Mononuclear cell (primary cell): ENCODE measurements around the gene RNF224. TPM values are rescaled to one million over a fixed set of nuclear protein-coding genes. Genes with fewer than 3 reads are reported as not detected.

Source experiments
- H3K27me3 ChIP-seq: 2 replicates; pipeline ENCODE4 v1.6.0; 2011; ENCODE audit warnings: low read length, control low read depth; ENCODE audit not compliant: insufficient read depth
- H3K4me1 ChIP-seq: 2 replicates; pipeline ENCODE4 v1.5.1; 2011; ENCODE audit warnings: mild to moderate bottlenecking, low read length, control low read depth; ENCODE audit not compliant: insufficient read depth
- H3K4me3 ChIP-seq: 2 replicates; pipeline ENCODE4 v1.5.1; 2011; ENCODE audit warnings: mild to moderate bottlenecking, low read length, moderate library complexity
- H3K9me3 ChIP-seq: 2 replicates; pipeline ENCODE4 v1.5.1; 2011; ENCODE audit warnings: low read depth, mild to moderate bottlenecking, control low read depth, low read length
- total RNA-seq: library from RNA; depleted of rRNA; stranded (reverse); fragments of >200 nt; gene quantifications from one replicate; pipeline ENCODE4 v1.2.3, GENCODE V29; 2012

Gene RNF224
- total RNA-seq, 1 donor = 0.10 TPM

DNA sequence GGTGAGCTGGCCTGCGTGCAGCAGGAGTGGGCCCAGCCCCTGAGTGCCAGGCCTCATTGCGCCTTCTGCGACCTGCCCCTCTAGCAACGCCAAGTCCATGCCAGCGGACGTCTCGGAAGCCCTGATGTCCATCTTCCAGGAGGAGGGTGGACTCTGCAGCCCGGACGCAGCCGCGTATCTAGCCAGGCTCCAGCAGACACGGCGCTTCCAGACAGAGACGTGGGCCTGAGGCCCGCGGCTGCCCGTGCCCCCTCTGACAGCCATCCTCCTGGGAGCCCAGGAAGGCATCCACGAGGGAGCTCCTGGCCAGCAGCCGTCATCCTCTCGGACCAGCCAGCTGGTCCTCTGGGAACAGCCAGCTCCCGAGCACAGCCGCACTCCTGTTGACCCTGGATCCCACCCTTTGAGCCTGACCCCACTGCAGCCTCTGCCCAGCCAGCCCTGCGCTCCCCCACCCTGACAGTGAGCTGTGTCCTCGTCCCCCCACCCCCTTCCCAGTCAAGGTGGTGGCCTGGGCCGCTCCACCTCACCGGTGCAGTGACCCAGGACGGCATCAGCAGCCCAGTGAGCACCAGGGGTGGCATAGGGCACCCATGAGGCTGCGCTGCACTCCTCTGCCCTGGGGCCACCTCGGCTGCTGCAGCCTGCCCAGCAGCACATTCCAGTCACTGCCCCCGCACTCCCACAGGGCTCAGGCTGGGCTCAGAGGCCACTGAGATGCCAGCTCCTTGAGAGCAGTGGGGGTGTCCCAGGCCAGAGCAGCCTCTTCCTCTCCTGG is 10.9 kb upstream of the RNF224 start:
- Histone ChIP-seq H3K4me1 (no peaks in the 10 kb centered on the region), H3K4me3 (no peak overlapping the region), H3K9me3 (no peaks in the 10 kb centered on the region), H3K27me3 (no peaks in the 10 kb centered on the region)

DNA sequence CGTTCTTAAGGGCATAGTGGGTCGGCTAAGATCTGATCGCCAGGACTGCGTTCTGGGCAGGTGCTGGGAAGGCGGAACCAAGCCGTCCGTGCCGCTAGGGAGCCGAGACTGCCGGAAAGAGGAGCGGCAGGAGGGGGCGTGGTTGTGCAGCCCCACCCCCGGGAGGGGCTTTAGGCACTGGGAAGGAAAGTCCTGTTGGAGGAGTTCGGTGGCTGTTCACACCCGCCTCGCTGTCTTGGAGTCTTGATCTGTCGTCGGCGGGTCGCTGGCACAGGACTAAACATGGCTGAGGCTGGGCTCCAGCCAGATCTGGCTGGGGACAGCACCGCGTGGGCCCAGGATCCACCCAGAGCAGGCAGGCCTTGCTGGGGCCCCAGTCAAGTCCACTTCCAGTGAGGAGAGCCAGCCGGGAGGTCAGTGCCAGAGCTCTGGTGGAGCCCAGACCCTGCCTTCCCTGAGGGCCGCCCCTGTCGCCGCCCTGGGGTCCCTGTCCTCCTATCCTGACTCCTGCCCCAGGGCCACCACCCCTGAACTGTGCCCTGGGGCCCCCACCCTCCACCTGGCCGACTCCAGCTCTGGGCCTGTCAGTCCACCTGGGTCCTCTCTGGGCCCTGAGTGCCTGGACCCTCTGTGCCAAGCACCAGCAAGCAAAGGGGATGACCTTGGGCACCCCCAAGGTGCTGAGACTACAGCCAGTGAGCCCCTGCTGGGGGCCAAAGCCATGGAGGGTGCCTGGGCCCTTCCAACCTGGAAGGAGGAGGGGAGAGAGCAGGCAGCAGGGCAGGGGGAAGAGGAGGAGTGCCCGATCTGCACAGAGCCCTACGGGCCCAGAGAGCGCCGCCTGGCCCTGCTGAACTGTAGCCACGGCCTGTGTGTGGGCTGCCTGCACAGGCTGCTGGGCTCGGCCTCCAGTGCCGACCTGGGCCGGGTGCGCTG is 9.8 kb upstream of the RNF224 start:
- H3K27me3 ChIP-seq = no peaks in the 10 kb centered on the region
- no peak overlapping the region for H3K4me3 ChIP-seq
- peaks cover 3% of the 10 kb centered on the region for H3K4me1 ChIP-seq
- no peaks in the 10 kb centered on the region for H3K9me3 ChIP-seq

DNA sequence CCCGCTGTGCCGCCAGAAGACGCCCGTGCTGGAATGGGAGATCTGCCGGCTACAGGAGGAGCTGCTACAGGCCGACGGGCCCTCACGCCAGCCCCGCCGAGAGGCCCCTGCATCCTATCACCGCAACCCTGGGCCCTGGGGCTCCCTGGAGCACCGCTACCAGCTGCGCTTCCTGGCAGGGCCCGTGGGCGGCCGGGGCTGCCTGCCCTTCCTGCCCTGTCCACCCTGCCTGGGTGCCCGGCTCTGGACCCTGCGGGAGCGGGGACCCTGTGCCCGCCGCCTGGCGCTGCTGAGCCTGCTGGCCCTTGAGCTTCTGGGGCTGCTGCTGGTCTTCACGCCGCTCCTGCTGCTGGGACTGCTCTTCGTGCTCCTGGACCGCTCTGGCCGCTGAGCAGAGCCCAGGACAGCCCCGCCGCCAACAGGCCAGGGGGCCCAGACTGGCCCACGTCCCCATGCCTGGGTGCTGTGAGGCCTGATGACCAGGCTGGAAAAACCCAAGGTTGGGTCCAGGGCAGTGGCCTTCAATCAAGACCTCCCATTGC is 9.0 kb upstream of the RNF224 start:
- no peaks in the 10 kb centered on the region for H3K9me3 ChIP-seq
- H3K4me1 ChIP-seq = peaks cover 9% of the 10 kb centered on the region
- H3K27me3 ChIP-seq = no peaks in the 10 kb centered on the region
- no peak overlapping the region for H3K4me3 ChIP-seq

DNA sequence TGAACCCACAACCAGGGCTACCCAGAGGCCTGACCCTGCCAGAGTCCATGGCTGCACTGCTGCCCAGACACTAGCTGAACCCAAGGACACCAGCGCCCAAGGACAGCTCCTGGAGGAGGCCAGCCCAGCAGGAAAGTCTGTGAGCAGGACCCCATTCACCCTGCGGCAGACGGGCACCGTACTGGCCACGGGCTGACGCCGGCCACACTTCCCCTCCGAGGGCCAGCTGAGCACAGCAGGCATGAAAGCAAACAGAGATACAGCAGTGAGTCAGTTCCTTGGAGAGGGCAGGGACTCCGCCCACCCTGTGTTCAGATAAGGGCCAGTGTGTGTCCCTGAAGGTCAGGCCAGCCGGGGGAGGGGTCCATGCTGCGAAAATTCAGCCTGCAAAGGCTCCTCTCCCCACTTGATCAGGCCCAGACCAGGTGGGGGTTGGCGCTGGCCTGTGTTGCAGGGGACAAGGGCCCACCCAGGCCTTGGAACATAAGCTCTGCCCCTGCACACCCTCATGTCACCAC is 8.5 kb upstream of the RNF224 start:
- no peak overlapping the region for H3K4me3 ChIP-seq
- no peaks in the 10 kb centered on the region for H3K27me3 ChIP-seq
- peaks cover 10% of the 10 kb centered on the region for H3K4me1 ChIP-seq
- no peaks in the 10 kb centered on the region for H3K9me3 ChIP-seq

DNA sequence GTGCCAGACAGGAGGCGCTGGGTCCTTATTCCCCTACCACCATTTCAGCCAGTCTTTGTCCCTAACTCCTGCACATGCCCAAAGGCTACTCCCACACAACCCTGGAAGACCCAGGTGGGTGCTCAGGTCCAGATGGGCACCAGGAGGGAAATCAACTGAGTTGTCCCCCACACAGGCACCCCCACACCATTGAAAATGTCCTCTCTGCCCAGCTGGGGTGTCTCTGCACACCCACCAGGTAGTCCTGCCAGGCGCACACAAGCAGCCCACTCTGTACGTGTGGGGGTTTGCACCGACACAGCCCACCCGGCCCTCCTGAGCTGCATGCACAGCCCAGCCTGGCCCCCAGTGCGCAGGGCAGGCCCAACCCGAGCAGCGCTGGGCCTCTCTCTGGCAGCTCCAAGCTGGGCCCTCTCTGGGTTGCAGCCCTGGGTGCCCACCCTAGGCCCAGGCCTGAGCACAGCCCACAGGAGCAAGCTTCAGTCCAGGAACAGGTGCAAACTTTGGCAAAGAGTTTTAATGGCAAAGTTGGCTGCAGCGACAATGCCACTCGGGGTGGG is 7.5 kb upstream of the RNF224 start:
- Histone ChIP-seq H3K27me3 (no peaks in the 10 kb centered on the region), H3K4me3 (no peak overlapping the region), H3K9me3 (no peaks in the 10 kb centered on the region), H3K4me1 (peaks cover 21% of the 10 kb centered on the region)

DNA sequence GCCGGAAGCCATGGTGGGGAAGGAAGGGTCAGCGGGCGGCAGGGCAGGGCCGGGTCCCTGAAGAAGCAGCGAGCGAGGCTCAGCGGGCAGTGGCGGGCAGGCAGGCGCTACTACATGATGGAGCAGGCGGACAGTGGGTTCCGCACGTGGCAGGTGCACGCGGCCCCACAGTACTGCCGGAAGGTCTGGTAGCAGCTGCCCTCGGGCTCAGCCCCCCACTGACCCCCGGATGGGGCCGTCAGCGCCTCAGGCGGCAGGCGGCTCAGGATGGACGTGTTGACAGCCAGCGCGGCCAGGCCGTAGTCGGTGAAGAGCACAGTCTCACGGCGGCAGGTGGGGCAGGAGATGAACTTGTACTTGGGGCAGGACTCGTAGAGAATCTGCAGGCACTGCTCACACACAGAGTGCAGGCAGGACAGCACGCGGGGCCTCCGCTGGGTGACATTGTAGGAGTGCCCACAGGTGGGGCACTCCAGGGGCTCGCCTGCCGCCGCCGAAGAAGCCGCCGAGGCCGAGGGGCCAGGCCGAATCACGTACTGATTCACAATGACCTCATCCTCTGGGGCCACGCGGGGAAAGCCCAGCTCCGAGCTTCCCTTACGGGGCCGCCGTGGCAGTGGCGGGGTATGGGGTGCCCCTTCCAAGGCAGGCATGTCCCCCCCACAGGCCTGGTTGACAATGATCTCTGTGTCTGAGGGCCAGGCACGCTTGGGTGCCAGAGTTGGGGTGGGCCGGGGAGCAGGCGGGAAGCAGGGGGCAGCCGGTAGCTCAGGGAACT is 6.8 kb upstream of the RNF224 start:
- Histone ChIP-seq H3K4me1 (peaks cover 21% of the 10 kb centered on the region), H3K9me3 (no peaks in the 10 kb centered on the region), H3K4me3 (no peak overlapping the region)

DNA sequence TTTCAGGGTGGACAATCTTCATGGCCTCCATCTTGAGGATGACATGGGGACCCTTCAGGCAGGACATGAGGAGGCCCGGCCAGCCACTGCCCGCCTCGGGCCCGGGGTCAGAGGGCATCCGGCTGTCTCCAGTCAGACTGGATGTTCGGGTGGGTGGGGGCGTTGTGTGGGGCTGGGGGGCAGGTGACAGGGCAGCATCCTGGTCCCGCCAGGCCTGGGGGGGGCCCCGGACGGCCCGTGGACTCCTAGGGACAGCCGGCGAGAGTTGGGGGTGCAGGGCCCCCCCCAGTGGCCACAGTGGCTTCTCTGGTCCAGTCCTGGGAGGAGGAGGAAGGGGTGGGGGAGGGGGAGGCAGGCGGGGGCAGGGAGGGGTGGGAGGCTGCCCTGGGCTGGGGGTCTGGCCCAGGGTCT is 6.2 kb upstream of the RNF224 start:
- Histone ChIP-seq H3K9me3 (no peaks in the 10 kb centered on the region), H3K4me3 (no peak overlapping the region), H3K4me1 (peaks cover 21% of the 10 kb centered on the region), H3K27me3 (no peaks in the 10 kb centered on the region)

More for the DNA sequence above, 6.8 kb upstream of the RNF224 start:
- H3K27me3 ChIP-seq = no peaks in the 10 kb centered on the region

DNA sequence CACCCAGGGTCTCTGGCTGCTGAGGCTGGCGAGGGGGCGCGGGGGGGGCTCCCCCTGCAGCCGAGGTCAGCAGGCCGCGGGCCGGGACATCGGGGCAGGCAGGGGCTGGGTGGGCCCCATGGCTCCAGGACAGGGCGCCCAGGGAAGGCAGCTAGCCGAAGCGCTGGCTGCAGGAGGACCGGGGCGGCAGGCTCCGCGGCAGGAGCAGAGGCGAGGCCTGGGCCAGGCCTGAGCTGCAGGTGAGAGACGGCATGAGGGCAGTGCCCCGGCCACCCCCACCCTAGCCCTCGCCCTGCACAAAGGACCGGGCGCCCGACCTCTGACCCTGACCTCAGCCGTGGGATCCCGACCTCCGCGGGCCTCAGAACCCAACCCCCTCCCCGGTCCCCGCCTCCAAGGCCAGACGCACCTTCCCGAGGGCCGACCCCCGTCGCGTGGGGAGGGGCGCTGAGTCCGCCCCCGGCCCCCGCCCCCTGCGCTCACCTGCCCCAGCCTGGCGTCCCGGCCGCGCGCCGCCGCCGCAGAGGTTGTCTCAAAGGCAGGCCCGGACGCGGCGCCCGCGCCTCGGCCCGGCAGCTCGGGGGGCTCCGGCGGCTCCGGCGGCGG is 5.7 kb upstream of the RNF224 start:
- H3K27me3 ChIP-seq = no peaks in the 10 kb centered on the region
- H3K4me1 ChIP-seq = peaks cover 21% of the 10 kb centered on the region
- H3K9me3 ChIP-seq = no peaks in the 10 kb centered on the region
- H3K4me3 ChIP-seq = no peak overlapping the region

DNA sequence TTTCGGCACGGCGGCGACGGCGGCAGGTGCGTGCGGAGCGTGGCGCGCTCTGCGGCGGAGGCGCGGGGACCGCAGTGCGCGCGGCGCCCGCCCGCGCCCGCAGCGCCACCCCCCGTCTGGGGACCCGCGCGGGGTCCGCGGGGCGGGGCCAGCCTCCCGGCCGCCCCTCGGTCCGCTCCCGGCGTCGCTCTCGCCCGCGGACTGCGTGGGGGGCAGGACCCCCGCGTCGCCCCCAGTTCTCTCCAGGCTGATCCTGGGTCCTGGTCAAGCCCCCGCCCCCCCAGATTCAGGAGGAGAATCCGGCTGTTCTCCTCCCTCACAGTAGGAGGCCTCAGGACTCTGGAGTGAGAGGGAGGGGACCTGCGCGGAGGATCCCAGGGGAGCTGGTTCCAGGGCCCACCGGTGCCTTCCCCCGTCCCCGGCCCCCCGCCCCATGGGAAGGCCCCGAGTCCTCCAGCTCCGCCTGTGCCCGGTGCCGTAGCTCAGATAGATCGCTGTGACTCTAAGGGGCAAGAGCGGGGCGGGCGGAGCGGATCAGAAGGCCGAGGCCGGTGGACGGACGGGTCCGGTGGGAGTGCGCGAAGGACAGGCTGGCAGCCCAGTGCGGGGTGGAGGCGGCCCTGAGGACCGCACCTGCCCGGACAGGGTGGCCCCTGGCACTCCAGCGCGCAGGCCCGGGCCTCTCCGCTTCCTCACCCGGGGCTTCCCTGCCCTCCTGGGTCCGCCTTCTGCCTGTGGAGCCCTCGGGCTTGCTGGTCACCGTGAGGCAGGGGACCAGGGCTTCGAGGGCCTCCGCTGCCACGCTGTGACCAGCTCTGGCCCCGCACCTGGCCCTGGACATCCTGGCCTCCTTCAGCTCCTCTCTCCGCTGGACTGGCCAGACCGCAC is 4.9 kb upstream of the RNF224 start, which contains the start of gene RNF208:
TSS of gene RNF208 (minus strand) at position 51 of the 888 bp plus-strand sequence. CDS start 1,028 bp downstream, outside the sequence.
- Histone ChIP-seq H3K4me3 (peak within 1 kb of the TSS; percentile 41), H3K4me1 (peaks cover 24% of the 10 kb centered on the region), H3K27me3 (no peaks in the 10 kb centered on the region), H3K9me3 (no peaks in the 10 kb centered on the region)

DNA sequence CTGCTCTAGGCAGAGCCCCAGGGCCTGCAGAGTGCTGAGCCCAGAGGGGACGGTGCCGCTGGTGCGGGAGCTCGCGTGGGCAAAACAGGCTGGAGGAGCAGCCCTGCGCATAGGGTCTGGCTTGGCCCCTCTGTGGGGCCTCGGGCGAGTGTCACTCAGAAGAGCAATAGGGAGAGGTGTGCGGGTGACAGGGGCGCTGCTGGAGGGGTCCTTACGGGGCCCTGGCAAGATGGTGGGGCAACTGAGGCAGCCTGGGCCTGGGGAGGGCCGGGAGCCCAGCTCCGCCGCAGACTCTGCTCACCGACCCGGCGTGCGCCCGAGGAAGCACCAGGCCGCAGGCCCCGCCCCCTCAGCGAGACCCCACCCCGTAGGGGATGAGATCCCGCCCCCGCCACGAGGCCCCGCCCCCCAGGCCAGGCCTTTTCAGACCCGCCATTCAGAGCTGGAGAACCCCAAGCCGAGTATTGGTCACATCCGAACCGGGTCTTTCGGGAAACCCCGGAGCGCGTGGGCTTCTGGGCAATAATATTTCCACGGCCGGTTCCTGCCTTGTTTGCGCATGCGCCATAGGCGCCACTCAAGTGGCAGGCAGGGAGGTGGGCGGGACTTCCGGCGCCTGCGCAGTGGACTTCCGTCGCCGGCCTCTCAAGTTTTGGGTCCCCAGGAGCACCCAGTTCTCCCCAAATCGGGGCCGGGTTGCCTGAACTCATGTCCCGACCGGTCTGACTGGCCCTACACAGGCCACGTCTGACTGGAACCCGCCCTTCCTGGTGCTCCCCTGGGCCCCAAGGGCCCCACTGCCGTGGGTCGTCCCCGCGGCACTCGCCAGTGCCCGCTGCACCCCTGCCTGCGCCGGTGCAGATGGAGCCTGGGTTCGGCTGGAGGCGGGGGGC is 4.0 kb upstream of the RNF224 start:
- Histone ChIP-seq H3K4me3 (peak overlapping the region; percentile 54), H3K4me1 (peaks cover 24% of the 10 kb centered on the region), H3K27me3 (no peaks in the 10 kb centered on the region), H3K9me3 (no peaks in the 10 kb centered on the region)

DNA sequence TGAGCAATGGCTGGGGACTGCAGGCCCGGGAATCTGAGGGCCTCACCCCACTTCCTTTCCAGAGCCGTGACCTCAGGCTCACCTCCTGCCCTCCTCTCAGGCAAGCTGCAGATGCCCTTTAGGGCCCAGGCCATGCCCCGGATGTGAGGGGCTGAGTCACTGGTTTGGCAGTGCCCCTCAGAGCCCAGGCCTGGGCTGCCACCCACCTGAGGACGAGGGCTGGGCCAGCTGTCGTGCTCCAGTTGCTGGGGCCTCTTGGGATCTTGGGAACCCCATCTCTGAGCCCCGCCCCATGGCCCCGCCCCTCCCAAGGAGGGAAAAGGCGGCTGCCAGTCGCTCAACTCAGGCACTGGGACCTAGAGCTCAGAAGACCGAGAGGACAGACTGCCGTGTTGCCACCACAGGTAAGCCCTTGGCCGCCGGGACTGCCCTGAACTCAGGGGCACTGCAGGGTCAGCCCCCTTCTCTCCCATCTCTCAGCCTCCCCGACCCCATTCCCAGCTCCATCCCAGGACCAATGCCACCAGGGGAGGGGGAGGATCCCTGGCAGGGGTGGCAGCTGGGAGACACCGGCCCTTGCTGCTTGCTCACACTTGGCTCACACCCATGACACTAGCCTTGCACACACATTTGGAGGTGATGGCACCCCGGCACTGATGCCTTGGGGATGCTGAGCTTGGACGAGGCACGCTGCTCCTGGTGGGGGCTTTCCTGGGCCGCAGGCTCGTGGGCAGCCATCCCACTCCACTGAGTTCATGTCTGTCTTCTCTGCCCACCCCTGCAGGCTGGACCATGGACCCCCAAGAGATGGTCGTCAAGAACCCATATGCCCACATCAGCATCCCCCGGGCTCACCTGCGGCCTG is 2.2 kb upstream of the RNF224 start, which contains the start of gene CYSRT1:
TSS of gene CYSRT1 (plus strand) at position 345 of the 865 bp plus-strand sequence. CDS start at position 793, 448 bp downstream.
- H3K4me1 ChIP-seq = peaks cover 24% of the 10 kb centered on the region
- H3K27me3 ChIP-seq = no peaks in the 10 kb centered on the region
- H3K9me3 ChIP-seq = no peaks in the 10 kb centered on the region
- peak within 1 kb of the TSS; percentile 54 for H3K4me3 ChIP-seq
